DND-41 (cell line): ENCODE data around the gene TOP3B.

Experiments used
- EZH2 ChIP-seq: IDR thresholded peaks from 3 replicates; pipeline ENCODE4 v1.6.1; 2012; ENCODE audit warnings: borderline replicate concordance, low read depth, mild to moderate bottlenecking, moderate library complexity, low read length, inconsistent platforms; ENCODE audit not compliant: severe bottlenecking
- TF ChIP-seq, protein P1 (sequence below): IDR thresholded peaks from 2 replicates; pipeline ENCODE4 v1.5.1; 2012; ENCODE audit warnings: borderline replicate concordance, low read length, moderate library complexity, mild to moderate bottlenecking; ENCODE audit not compliant: poor library complexity, severe bottlenecking; ENCODE audit errors: extremely low read depth

DNA sequence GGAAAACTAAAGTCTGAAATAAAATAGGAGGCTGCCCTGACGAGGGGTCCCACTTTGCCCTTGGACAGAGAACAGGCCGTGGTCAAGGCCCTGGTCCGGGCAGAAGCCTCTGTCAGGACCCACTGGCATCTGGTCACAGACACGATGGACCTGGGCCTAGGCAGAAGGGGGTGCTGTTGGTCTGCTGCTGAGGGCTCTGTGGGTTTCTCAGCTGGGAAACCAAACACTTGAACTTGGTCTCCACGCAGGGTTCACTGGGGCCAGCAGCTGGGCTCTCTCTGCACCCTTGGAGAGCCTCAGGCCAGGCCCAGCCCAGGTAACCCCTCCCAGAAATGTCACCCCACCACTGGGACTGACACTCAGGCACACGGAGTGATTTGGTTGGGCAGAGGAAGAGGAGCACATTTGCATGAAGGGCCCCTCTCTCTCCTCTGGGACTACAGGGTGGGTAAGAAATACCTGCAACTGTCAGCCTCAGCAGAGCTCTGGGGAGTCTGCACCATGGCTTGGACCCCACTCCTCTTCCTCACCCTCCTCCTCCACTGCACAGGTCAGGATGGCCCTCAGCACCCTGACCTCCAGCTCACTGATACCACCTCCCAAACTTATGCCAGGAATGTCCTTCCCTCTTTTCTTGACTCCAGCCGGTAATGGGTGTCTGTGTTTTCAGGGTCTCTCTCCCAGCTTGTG is 48.1 kb upstream of the TOP3B start:
- TF ChIP-seq, protein P1, sequence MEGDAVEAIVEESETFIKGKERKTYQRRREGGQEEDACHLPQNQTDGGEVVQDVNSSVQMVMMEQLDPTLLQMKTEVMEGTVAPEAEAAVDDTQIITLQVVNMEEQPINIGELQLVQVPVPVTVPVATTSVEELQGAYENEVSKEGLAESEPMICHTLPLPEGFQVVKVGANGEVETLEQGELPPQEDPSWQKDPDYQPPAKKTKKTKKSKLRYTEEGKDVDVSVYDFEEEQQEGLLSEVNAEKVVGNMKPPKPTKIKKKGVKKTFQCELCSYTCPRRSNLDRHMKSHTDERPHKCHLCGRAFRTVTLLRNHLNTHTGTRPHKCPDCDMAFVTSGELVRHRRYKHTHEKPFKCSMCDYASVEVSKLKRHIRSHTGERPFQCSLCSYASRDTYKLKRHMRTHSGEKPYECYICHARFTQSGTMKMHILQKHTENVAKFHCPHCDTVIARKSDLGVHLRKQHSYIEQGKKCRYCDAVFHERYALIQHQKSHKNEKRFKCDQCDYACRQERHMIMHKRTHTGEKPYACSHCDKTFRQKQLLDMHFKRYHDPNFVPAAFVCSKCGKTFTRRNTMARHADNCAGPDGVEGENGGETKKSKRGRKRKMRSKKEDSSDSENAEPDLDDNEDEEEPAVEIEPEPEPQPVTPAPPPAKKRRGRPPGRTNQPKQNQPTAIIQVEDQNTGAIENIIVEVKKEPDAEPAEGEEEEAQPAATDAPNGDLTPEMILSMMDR: peak; percentile 36
- no peak for TF ChIP-seq EZH2
